BLaER1 (cell line): ENCODE data around the gene AOC3.

Source experiments
- H3K27ac ChIP-seq: shearing (Covaris generic); formaldehyde crosslinking; 2 replicates; pipeline ENCODE4 v1.8.1; 2022
- H3K27me3 ChIP-seq: shearing (Covaris generic); formaldehyde crosslinking; 2 replicates; pipeline ENCODE4 v1.8.1; 2022
- H3K36me3 ChIP-seq: shearing (Covaris generic); formaldehyde crosslinking; 2 replicates; pipeline ENCODE4 v1.8.1; 2022
- H3K4me1 ChIP-seq: shearing (Covaris generic); formaldehyde crosslinking; 2 replicates; pipeline ENCODE4 v1.8.1; 2022
- H3K4me2 ChIP-seq: shearing (Covaris generic); formaldehyde crosslinking; 2 replicates; pipeline ENCODE4 v1.8.1; 2022
- H3K4me3 ChIP-seq: shearing (Covaris generic); formaldehyde crosslinking; 2 replicates; pipeline ENCODE4 v1.8.1; 2022
- H3K9ac ChIP-seq: shearing (Covaris generic); formaldehyde crosslinking; 2 replicates; pipeline ENCODE4 v1.8.1; 2022
- H3K9me3 ChIP-seq: shearing (Covaris generic); formaldehyde crosslinking; 2 replicates; pipeline ENCODE4 v1.8.1; 2022
- H4K20me1 ChIP-seq: shearing (Covaris generic); formaldehyde crosslinking; 2 replicates; pipeline ENCODE4 v1.8.1; 2022
- Cebpa-rat ChIP-seq: shearing (Covaris generic); IDR thresholded peaks from 2 replicates; pipeline ENCODE4 v1.8.1; 2022

AOC3 gene, protein sequence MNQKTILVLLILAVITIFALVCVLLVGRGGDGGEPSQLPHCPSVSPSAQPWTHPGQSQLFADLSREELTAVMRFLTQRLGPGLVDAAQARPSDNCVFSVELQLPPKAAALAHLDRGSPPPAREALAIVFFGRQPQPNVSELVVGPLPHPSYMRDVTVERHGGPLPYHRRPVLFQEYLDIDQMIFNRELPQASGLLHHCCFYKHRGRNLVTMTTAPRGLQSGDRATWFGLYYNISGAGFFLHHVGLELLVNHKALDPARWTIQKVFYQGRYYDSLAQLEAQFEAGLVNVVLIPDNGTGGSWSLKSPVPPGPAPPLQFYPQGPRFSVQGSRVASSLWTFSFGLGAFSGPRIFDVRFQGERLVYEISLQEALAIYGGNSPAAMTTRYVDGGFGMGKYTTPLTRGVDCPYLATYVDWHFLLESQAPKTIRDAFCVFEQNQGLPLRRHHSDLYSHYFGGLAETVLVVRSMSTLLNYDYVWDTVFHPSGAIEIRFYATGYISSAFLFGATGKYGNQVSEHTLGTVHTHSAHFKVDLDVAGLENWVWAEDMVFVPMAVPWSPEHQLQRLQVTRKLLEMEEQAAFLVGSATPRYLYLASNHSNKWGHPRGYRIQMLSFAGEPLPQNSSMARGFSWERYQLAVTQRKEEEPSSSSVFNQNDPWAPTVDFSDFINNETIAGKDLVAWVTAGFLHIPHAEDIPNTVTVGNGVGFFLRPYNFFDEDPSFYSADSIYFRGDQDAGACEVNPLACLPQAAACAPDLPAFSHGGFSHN

DNA sequence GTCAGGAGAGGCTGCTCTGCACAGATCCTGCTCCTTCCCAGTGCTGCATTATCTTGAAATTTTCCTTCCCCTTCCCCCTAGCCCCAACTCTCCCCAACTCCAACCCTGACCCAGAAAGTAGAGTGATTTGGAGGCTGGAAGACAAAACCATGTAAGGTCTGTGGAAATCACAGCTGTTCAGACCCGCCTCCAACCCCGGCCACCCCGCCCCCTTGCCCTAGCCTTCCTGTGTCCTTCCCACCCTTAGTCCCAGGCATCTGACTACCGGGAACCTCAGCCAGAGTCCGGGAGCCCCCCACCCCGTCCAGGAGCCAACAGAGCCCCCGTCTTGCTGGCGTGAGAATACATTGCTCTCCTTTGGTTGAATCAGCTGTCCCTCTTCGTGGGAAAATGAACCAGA, at the start of gene AOC3:
AOC3 (plus strand) TSS at position 246 of the 400 bp plus-strand sequence; CDS start at position 391, 145 bp downstream.
- Histone ChIP-seq H3K27ac (no peak within 1 kb of the TSS), H3K4me1 (0 out of 2 replicates have a peak, but pooled peaks cover 7% of the 10 kb centered on the region), H3K4me2 (no peak within 1 kb of the TSS), H3K4me3 (no peak within 1 kb of the TSS), H3K9ac (no peak within 1 kb of the TSS), H4K20me1 (peaks cover 7% of the 10 kb centered on the region), H3K9me3 (no peaks in the 10 kb centered on the region), H3K36me3 (peaks cover 4% of the 10 kb centered on the region; the same call in 1 of the 2 replicates), H3K27me3 (no peaks in the 10 kb centered on the region)
- no peak for TF ChIP-seq Cebpa-rat

DNA sequence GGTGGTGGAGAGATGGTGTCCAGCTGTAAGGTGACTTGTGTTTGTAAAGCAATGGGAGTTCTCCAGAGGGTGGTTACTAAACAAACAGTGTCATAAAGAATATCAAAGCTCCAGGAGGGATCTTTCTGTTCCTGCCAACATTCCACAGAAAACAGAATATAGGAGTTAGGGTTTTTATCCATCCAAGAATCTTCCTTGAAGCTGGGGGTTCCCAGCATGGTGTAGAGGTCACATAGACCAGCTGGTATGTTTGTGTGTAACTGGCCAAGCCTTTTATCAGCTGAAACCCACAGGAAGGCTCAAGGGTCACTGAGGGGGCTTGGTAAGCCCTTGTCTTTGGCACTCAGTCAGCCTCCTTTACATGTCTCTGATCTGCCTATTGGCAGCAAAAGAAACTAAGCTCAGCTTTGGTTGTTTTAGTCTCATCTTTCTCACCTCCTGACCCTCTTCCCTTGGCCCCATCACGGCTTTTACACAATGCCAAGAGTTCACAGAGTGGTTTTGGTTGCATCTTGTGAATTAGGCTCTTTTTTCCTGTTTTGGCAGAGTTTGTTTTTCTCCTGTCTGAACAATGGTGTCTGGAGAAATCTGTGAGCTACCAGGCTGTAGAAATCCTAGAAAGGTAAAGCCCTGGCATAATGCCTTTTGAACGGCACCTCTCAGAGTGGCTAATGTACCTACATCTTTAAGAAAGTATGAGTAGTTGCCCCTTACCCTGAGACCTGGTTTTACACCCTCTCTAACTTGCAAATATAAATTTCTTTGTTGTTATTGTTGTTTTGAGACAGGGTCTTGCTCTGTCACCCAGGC, 47.7 kb upstream of the AOC3 start:
- Histone ChIP-seq H3K4me2 (no peak overlapping the region), H3K4me1 (peaks cover 5% of the 10 kb centered on the region; the same call in 1 of the 2 replicates), H3K27me3 (no peaks in the 10 kb centered on the region), H3K9ac (no peak overlapping the region), H3K36me3 (0 out of 2 replicates have a peak, but pooled peaks cover 4% of the 10 kb centered on the region), H3K27ac (no peak overlapping the region), H3K9me3 (no peaks in the 10 kb centered on the region), H4K20me1 (no peaks in the 10 kb centered on the region), H3K4me3 (no peak overlapping the region)
- TF ChIP-seq Cebpa-rat = no peak

DNA sequence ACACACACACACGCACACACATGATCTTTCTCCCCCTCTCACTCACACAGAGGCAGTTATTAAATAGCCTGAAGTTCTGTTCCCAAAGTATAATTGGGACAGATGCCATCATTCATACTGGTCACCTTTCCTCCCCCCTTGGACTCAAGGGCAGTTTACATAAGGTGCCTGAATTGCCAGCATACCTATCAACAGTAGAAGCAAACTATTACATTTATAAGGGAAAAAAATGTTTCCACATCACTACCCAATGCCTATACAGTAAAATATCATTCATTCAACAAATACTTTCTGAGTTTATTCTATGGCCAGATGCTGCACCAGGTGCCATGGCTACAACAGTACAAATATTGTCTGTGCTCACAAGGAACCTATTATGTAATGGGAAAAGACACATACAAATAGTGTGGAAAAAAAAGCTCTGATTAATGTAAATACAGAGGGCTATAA, 46.1 kb upstream of the AOC3 start:
- Histone ChIP-seq H4K20me1 (no peaks in the 10 kb centered on the region), H3K4me1 (no peaks in the 10 kb centered on the region), H3K4me3 (no peak overlapping the region), H3K9ac (no peak overlapping the region), H3K27me3 (no peaks in the 10 kb centered on the region), H3K36me3 (peaks cover 21% of the 10 kb centered on the region), H3K9me3 (no peaks in the 10 kb centered on the region), H3K4me2 (no peak overlapping the region), H3K27ac (no peak overlapping the region)
- TF ChIP-seq Cebpa-rat = no peak

DNA sequence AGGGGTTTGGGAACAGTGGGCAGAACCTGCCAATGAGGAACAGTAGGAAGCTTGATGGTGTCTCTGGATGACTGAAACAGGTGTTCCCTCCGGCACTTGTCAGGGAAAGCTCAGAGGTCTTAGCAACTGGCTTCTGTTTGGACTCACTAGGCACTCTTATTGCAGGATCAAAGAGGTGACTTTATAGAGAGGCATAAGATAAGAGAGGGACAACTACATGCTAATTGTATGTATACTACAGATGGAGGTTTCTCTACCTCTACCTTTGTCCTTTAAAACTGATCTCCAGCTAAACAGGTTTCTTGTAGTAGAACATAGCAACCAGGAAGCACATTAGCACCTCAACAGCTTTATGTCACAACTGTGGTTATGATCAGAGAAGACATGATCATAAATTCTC, 44.8 kb upstream of the AOC3 start:
- H3K9ac ChIP-seq = no peak overlapping the region
- H3K9me3 ChIP-seq = no peaks in the 10 kb centered on the region
- H3K27me3 ChIP-seq = no peaks in the 10 kb centered on the region
- H4K20me1 ChIP-seq = no peaks in the 10 kb centered on the region
- TF ChIP-seq Cebpa-rat = no peak
- H3K27ac ChIP-seq = no peak overlapping the region
- peaks cover 34% of the 10 kb centered on the region for H3K36me3 ChIP-seq
- H3K4me3 ChIP-seq = no peak overlapping the region
- H3K4me1 ChIP-seq = no peaks in the 10 kb centered on the region
- H3K4me2 ChIP-seq = no peak overlapping the region

DNA sequence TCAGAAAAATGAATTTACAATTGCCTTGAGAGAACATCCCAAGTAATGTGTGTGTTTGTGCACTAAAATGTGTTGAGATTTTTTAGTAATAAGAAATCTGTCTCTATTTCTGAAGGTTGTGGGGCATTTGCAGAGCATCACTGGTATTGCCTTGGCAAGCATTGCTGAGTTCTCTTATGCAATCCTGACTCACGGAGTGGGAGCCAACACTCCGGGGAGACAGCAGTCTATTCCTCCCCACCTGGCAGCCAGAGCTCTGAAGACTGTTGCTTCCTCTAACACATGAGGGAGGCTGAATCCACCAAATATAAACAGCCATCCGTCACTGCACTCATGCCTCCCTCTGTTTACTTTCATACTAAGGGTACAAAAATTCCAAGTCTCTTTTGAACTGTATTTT, 41.7 kb upstream of the AOC3 start:
- Histone ChIP-seq H3K27me3 (no peaks in the 10 kb centered on the region), H3K9ac (no peak overlapping the region), H4K20me1 (no peaks in the 10 kb centered on the region), H3K27ac (no peak overlapping the region), H3K36me3 (peaks cover 63% of the 10 kb centered on the region), H3K4me3 (no peak overlapping the region), H3K4me1 (no peaks in the 10 kb centered on the region), H3K9me3 (no peaks in the 10 kb centered on the region), H3K4me2 (no peak overlapping the region)
- TF ChIP-seq Cebpa-rat = no peak

DNA sequence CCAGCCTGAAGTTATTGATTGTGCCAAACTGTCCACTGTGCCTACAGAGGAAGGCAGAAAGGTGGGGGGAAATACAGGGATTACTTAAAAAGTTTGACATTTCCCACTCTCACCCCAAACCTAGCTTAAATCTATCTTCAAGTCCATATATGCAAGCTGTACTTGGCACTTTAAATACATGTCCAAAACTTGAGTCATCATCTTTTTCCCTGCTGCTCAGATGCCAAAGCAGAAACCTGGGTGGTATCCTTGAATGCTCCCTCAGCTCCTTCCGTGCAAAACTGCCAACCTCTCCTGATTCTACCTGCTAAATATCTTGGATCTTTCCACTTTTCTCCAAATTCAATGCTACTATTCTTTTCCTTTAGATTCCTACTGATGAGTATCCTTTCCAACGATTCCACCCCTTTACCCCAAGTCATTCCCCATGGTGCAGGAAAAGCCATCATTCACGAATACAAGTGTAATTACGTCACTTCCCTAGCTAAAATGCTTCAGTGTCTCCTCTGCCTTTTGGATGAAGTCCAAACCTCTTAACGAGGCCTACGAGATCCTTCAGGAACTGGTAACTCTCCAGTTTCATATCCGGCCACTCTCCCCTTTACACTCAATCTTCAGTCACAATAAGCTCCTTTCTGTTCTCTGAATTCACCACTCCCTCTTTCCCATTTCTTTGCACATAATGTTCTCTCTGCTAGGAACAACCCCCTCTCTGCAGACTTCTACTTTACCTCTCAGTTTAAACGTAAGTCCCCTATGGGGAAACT, 36.2 kb upstream of the AOC3 start:
- H3K27me3 ChIP-seq = no peaks in the 10 kb centered on the region
- H3K4me3 ChIP-seq = no peak overlapping the region
- no peak overlapping the region for H3K4me2 ChIP-seq
- H3K4me1 ChIP-seq = no peaks in the 10 kb centered on the region
- no peak overlapping the region for H3K27ac ChIP-seq
- TF ChIP-seq Cebpa-rat = no peak
- no peak overlapping the region for H3K9ac ChIP-seq
- H4K20me1 ChIP-seq = 0 out of 2 replicates have a peak, but pooled peaks cover 4% of the 10 kb centered on the region
- H3K9me3 ChIP-seq = no peaks in the 10 kb centered on the region
- peaks cover 99% of the 10 kb centered on the region for H3K36me3 ChIP-seq

DNA sequence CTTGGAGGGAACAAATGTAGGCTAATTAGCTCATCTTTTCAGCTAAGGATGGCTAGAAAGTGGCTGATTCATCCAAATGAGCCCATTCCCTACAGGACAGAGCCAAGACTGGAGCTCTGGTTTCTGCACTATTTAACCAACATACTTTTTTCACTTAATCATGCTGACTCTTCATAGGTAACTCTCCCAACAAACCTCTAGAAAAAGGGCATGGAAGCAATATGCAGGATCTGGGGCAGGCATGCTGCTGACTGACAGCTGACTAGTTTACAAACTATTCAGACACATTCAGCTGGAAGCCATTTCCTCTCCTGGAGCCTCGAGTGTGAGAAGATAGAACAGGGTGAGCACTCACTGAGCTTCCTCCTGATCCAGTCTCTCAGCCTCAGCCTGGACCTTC, 33.1 kb upstream of the AOC3 start:
- H3K36me3 ChIP-seq = peaks cover 93% of the 10 kb centered on the region
- TF ChIP-seq Cebpa-rat = no peak
- H3K4me1 ChIP-seq = peaks cover 7% of the 10 kb centered on the region
- H3K27me3 ChIP-seq = no peaks in the 10 kb centered on the region
- H3K4me3 ChIP-seq = no peak overlapping the region
- H3K4me2 ChIP-seq = no peak overlapping the region
- 0 out of 2 replicates have a peak, but pooled peaks cover 4% of the 10 kb centered on the region for H4K20me1 ChIP-seq
- H3K9me3 ChIP-seq = no peaks in the 10 kb centered on the region
- no peak overlapping the region for H3K9ac ChIP-seq
- no peak overlapping the region for H3K27ac ChIP-seq

DNA sequence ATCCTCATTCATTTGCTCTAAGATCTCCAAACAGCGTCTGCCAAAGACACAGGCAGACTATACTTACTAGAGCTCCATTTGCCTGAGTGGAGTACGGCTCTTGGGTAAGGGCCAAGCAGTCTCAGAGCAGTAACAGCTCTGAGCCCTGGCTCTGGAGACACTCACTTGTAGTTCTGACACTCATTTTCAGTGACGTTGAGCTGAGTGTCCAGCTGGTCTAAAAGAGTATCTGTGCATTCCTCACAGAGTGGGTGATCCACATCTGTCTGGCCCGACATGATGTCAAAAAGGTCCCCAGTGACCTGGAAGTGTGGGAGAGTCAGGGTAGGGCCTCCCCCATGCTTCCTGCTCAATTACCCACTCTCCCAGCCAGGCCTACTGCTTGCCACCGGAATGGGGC, 32.6 kb upstream of the AOC3 start:
- no peak for TF ChIP-seq Cebpa-rat
- H4K20me1 ChIP-seq = 0 out of 2 replicates have a peak, but pooled peaks cover 4% of the 10 kb centered on the region
- H3K27ac ChIP-seq = no peak overlapping the region
- peaks cover 88% of the 10 kb centered on the region for H3K36me3 ChIP-seq
- H3K9ac ChIP-seq = no peak overlapping the region
- H3K4me1 ChIP-seq = peaks cover 12% of the 10 kb centered on the region
- H3K9me3 ChIP-seq = no peaks in the 10 kb centered on the region
- H3K4me2 ChIP-seq = no peak overlapping the region
- H3K4me3 ChIP-seq = no peak overlapping the region
- no peaks in the 10 kb centered on the region for H3K27me3 ChIP-seq
